ENCODE results near the gene GPR108.

Gene GPR108

DNA sequence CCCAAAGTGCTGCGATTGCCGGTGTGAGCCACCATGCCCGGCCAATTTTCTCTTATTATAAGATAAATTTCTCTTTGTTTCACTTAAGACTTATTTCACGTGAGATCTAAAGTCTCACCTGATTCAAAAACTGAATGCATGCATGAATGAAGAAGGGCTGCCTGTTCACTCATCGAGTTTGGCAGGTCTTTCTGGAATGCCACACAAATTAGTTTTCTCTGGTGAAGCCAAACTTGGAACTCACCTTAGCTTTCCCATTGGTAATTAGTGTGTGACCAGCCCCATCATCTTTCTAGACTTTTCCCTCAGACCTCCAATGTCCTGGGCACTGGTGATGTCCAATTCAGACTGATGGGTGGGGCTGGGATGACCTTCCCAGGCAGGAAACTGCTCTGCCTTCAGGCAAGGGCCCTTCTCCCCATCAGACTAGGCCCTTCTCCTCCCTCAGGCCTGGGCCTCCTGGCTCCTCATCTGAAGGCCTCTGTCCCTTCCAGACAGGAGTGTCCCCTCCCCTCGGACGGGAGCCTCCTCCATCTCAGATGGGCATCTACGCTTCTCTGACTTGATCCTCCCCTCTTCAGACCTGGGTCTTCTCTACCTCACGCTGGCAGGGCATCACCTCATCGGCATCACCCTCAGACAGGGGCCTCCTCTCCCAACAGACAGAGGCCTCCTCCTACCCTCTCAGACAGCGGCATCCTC is 31.3 kb downstream of the GPR108 start:
- CTCF ChIA-PET = no interaction called here
- Histone ChIP-seq H3K4me3 (ENCODE audit: low read depth, low read length) (no peak overlapping the region), H3K9me3 (ENCODE audit: control insufficient read depth, insufficient read depth, low read depth, low read length) (no peaks in the 10 kb centered on the region), H3K36me3 (ENCODE audit: control insufficient read depth in 2 of 2, insufficient read depth in 1 of 2, low read length in 2 of 2) (no peaks in the 10 kb centered on the region), H3K27ac (ENCODE audit: extremely low read depth, low read depth, low read length) (no peak overlapping the region), H3K4me1 (ENCODE audit: control insufficient read depth, insufficient read depth, low read length) (no peaks in the 10 kb centered on the region)
- POLR2A ChIA-PET = no interaction called here
- no peak for TF ChIP-seq ZNF654 (tag by site-specific recombination; IDR thresholded peaks at IDR 0.05; ENCODE audit: low read depth)
- TF ChIP-seq ZNF623 (tag by site-specific recombination; IDR thresholded peaks at IDR 0.05) = no peak
- TF ChIP-seq ZNF214 (tag by site-specific recombination; IDR thresholded peaks at IDR 0.05; ENCODE audit: borderline replicate concordance) = no peak
- TF ChIP-seq ZNF560 (tag by site-specific recombination; IDR thresholded peaks at IDR 0.05; ENCODE audit: borderline replicate concordance) = no peak
- no peak for TF ChIP-seq ZNF518A (tag by site-specific recombination; conservative IDR thresholded peaks at IDR 0.05; ENCODE audit: low read depth)
- TF ChIP-seq ZNF404 (tag by site-specific recombination; IDR thresholded peaks at IDR 0.05) = no peak
- TF ChIP-seq ZNF529 (tag by site-specific recombination; IDR thresholded peaks at IDR 0.05; ENCODE audit: insufficient replicate concordance) = no peak
- no peak for TF ChIP-seq ZNF843 (tag by site-specific recombination; IDR thresholded peaks at IDR 0.05)
- no peak for TF ChIP-seq ZBTB7A (tag by site-specific recombination; IDR thresholded peaks at IDR 0.05; ENCODE audit: low read depth)
- no peak for TF ChIP-seq BCL11A (tag by site-specific recombination; IDR thresholded peaks at IDR 0.05; ENCODE audit: low read depth)
- TF ChIP-seq ZSCAN4 (tag by site-specific recombination; IDR thresholded peaks at IDR 0.05) = no peak
- TF ChIP-seq KLF17 (tag by site-specific recombination; IDR thresholded peaks at IDR 0.05) = no peak
- TF ChIP-seq ZNF48 (tag by site-specific recombination; IDR thresholded peaks at IDR 0.05) = no peak

DNA sequence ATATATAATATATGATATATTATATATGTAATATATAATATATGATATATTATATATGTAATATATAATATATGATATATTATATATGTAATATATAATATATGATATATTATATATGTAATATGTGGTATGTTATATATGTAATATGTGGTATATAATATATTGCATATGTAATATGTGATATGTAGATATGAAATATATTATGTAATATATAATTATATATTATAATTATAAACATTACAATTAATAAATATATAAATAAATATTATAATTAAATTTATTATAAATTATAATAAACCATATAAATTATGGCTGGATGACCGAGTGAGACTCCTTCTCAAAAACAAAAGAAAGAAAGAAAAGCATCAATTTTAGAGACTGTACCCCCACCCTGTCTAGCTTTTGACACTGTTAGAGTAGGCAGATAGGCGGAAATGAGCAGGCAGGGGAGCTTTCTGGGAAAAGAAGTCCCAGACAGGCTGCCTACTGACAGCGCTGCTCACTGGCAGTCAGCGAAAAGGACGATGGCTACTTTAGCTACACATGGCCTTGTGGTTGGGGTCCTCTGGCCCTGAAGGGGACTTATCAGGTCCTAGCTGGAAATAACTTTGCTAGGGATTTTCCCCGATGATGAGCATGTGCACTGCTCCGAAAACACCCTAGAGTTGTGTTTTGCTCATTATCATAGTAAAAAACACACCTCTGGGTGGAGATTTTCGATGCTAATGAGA is 36.6 kb downstream of the GPR108 start:
- ChIA-PET CTCF (no interaction called here), POLR2A (no interaction called here)
- Histone ChIP-seq H3K4me1 (ENCODE audit: control insufficient read depth, insufficient read depth, low read length) (no peaks in the 10 kb centered on the region), H3K27ac (ENCODE audit: extremely low read depth, low read depth, low read length) (no peak overlapping the region), H3K9me3 (ENCODE audit: control insufficient read depth, insufficient read depth, low read depth, low read length) (no peaks in the 10 kb centered on the region), H3K4me3 (ENCODE audit: low read depth, low read length) (no peak overlapping the region), H3K36me3 (ENCODE audit: control insufficient read depth in 2 of 2, insufficient read depth in 1 of 2, low read length in 2 of 2) (no peaks in the 10 kb centered on the region)
- TF ChIP-seq ZNF26 (tag by site-specific recombination; IDR thresholded peaks at IDR 0.05) (no peak), ZNF529 (tag by site-specific recombination; IDR thresholded peaks at IDR 0.05; ENCODE audit: insufficient replicate concordance) (no peak), ZNF585B (tag by site-specific recombination; IDR thresholded peaks at IDR 0.05) (no peak), ZBTB48 (tag by site-specific recombination; IDR thresholded peaks at IDR 0.05) (no peak)

Measured in HEK293 (cell line).